ENCODE data around the gene PADI2. TPM values are rescaled to one million over a fixed set of nuclear protein-coding genes. Genes with fewer than 3 reads are reported as not detected.

PADI2 gene
- total RNA-seq, 4 donors from 2014 or later: 0.29 to 2.8 (median 0.67) TPM

- no peak overlapping the region for H3K4me3 ChIP-seq
- intact Hi-C loops (cut with DNase I; ENCODE audit: low total_unique reads): loop anchor here (10.0 kb wide), 1 partner anchor 114 kb away; no protein-coding TSS in a partner anchor
- H3K27me3 ChIP-seq: peaks cover 0 to 9% of the 10 kb centered on the region in 2 donors
- DNase-seq: no peak
- H3K4me1 ChIP-seq: peaks cover 0 to 16% of the 10 kb centered on the region in 2 donors
- H3K9me3 ChIP-seq: no peaks in the 10 kb centered on the region
- H3K36me3 ChIP-seq: no peaks in the 10 kb centered on the region
- H3K27ac ChIP-seq: no peak overlapping the region
- TF ChIP-seq, protein P1, sequence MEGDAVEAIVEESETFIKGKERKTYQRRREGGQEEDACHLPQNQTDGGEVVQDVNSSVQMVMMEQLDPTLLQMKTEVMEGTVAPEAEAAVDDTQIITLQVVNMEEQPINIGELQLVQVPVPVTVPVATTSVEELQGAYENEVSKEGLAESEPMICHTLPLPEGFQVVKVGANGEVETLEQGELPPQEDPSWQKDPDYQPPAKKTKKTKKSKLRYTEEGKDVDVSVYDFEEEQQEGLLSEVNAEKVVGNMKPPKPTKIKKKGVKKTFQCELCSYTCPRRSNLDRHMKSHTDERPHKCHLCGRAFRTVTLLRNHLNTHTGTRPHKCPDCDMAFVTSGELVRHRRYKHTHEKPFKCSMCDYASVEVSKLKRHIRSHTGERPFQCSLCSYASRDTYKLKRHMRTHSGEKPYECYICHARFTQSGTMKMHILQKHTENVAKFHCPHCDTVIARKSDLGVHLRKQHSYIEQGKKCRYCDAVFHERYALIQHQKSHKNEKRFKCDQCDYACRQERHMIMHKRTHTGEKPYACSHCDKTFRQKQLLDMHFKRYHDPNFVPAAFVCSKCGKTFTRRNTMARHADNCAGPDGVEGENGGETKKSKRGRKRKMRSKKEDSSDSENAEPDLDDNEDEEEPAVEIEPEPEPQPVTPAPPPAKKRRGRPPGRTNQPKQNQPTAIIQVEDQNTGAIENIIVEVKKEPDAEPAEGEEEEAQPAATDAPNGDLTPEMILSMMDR (IDR thresholded peaks at IDR 0.05): no peak
- TF ChIP-seq POLR2A (IDR thresholded peaks at IDR 0.05): no peak
Measured at GRCh38 chr1:17120962-17121837, 1.9 kb upstream of the PADI2 start.

DNA sequence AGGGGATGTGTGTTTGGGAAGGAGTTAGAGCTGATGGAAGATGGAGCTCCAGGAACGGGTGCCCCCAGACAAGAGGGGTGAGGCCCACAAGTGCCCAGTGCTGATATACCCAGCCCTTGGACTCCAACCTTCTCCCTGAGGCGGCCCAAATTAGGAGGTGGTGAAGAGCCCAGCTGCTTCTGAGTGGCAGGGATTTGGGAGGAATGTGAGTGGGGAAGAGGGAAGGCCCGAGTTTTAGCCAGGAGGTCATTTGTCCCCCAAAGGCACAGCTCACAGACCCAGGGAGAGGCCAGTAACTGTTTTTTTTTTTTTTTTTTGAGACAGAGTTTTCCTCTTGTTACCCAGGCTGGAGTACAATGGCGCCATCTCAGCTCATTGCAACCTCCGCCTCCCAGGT lies 1.2 kb upstream of the PADI2 start:
- DNase-seq: no peak
- no peak overlapping the region for H3K27ac ChIP-seq
- no peak overlapping the region for H3K4me3 ChIP-seq
- H3K4me1 ChIP-seq: peaks cover 0 to 12% of the 10 kb centered on the region in 2 donors
- peaks cover 0 to 9% of the 10 kb centered on the region in 2 donors for H3K27me3 ChIP-seq
- H3K9me3 ChIP-seq: no peaks in the 10 kb centered on the region
- TF ChIP-seq POLR2A (IDR thresholded peaks at IDR 0.05): no peak
- TF ChIP-seq, protein P1 (IDR thresholded peaks at IDR 0.05): no peak
- intact Hi-C loops (cut with DNase I; ENCODE audit: low total_unique reads): loop anchor here (10.0 kb wide), 1 partner anchor 114 kb away; no protein-coding TSS in a partner anchor
- no peaks in the 10 kb centered on the region for H3K36me3 ChIP-seq

DNA sequence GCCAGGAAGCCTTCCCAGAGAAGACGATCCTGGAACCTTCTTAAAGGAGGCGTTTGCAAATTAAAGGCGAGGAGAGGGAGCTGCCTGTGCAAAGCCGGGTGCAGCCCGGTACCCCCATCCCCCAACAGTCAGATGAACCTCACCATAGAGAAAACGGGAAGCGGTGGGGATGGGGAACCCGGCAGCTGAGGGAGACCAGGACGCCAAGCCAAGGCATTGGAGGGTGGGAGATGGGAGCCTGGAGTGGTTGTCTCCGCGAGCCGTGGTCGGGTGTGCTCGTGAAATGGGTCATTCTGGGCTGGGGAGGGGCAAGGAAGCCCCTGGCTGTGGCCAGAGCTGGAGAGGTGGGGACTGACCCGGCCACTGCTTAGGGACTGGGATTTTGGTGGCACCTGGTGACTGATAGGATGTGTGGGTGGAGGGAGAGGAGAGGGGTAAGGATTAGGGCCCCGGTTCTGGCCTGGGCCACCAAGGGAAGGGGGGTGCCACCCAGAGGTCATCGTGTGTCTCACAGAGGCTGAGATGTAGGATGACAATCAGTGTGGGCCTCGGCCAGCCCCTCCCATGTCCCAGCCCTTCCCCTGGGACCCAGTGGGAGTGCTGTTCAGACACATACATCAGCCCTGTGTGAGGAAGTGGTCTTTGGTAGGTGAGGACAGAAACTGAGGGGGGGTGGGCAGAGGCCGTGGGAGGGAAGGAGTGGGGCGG lies 676 bp upstream of the PADI2 start:
- no peak for DNase-seq
- H3K36me3 ChIP-seq: no peaks in the 10 kb centered on the region
- H3K27me3 ChIP-seq: peaks cover 0 to 9% of the 10 kb centered on the region in 2 donors
- intact Hi-C loops (cut with DNase I; ENCODE audit: low total_unique reads): loop anchor here (10.0 kb wide), 1 partner anchor 115 kb away; no protein-coding TSS in a partner anchor
- peaks cover 0 to 12% of the 10 kb centered on the region in 2 donors for H3K4me1 ChIP-seq
- TF ChIP-seq, protein P1 (IDR thresholded peaks at IDR 0.05): no peak
- TF ChIP-seq POLR2A (IDR thresholded peaks at IDR 0.05): no peak
- no peaks in the 10 kb centered on the region for H3K9me3 ChIP-seq
- H3K4me3 ChIP-seq: no peak overlapping the region
- no peak overlapping the region for H3K27ac ChIP-seq

GRCh38 chr1:17118706-17119075 lies 560 bp downstream of the PADI2 start:
- peaks cover 0 to 12% of the 10 kb centered on the region in 2 donors for H3K4me1 ChIP-seq
- H3K36me3 ChIP-seq: no peaks in the 10 kb centered on the region
- H3K4me3 ChIP-seq: no peak overlapping the region
- no peak overlapping the region for H3K27ac ChIP-seq
- no peaks in the 10 kb centered on the region for H3K9me3 ChIP-seq
- intact Hi-C loops (cut with DNase I; ENCODE audit: low total_unique reads): no loop called here
- DNase-seq: no peak
- TF ChIP-seq, protein P1 (IDR thresholded peaks at IDR 0.05): no peak
- TF ChIP-seq POLR2A (IDR thresholded peaks at IDR 0.05): no peak
- peaks cover 0 to 9% of the 10 kb centered on the region in 2 donors for H3K27me3 ChIP-seq

DNA sequence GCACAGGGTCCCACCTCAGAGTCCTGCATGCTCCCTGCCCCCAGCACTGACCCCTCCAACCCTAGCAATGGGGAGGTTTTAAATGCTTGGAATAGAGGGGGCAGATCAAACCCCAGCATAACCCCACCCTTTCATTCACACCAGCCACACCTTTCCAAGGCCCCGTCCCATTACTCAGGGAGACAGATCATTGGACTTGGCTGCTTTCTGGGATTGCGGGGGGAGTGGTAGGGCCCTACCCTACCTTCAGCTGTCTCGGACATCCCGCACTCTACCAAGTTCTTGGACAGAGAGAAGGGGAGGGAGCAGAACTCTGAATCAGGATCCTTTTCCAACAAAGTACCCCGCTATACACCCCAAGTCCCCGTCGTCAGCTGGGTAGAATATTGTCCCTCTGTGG lies 983 bp downstream of the PADI2 start:
- Histone ChIP-seq H3K27me3 (peaks cover 0 to 9% of the 10 kb centered on the region in 2 donors), H3K9me3 (no peaks in the 10 kb centered on the region), H3K36me3 (no peaks in the 10 kb centered on the region), H3K27ac (no peak overlapping the region), H3K4me3 (no peak overlapping the region), H3K4me1 (peaks cover 0 to 12% of the 10 kb centered on the region in 2 donors)
- intact Hi-C loops (cut with DNase I; ENCODE audit: low total_unique reads): no loop called here
- no peak for DNase-seq
- TF ChIP-seq POLR2A (IDR thresholded peaks at IDR 0.05): no peak
- TF ChIP-seq, protein P1 (IDR thresholded peaks at IDR 0.05): no peak

Data from uterus (tissue), 4 donors.